Daoy (cell line): ENCODE data around the gene WNK2. TPM values are rescaled to one million over a fixed set of nuclear protein-coding genes. Genes with fewer than 3 reads are reported as not detected.
A peak's percentile ranks its signal among the peaks of the same experiment; 100 is the strongest.
"Not testable (repeated sequence)": the region's sequence is repeated elsewhere in the genome, so short reads cannot be mapped to it uniquely, and the experiment has no call there.

Experiments
- DNase-seq: peaks from one replicate; pipeline ENCODE4 v3.0.0-alpha.2; 2015; ENCODE audit warnings: low read depth
- total RNA-seq: library from RNA; depleted of rRNA; stranded (reverse); fragments of >200 nt; shearing (Covaris generic); gene quantifications from 2 replicates; pipeline ENCODE4 v1.2.3, GENCODE V29; 2014; rRNA removed

Gene WNK2
- 1.4 and 2.8 TPM in 2 replicates for total RNA-seq

DNA sequence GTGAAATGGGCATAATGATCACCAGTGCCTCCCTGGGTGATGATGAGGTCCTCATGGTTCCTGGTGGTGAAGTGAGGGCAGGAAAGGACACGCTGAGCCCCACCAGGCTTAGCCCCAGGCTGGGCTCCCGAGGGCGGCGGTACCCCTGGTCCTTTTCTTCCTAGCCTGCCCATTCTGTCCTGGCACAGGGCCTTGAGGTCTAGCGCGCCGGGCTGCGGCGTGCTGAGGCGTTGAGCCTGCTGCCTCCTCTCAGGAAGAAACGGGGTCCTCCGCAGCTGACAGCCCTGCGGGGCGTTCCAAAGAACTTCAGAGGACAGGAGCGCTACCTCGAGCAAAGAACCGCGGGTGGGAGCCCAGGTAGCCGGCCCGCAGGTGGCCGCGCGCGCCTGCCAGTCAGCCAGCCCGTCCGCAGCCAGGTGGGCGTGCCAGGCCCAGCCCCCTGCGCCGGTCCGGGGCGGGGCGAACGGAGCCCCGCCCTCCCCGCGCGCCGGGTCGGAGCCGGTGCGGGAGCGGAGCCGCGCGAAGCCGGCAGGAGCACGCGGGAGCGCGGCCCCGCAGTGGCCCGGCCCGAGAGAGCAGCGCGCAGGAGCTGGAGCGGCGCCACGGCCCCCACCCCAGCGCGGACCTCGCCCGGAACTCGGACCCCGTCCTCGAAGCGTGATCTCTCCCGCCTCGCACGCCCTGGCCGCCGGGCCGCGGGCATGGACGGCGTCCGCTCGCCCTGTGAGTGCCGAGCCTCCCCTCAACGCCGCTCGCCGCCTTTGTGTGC is at the start of gene WNK2:
Gene WNK2 (plus strand): TSS at position 477 of the 769 bp plus-strand sequence. CDS start 791 bp downstream, outside the sequence.
- DNase-seq = peak; percentile 55

DNA sequence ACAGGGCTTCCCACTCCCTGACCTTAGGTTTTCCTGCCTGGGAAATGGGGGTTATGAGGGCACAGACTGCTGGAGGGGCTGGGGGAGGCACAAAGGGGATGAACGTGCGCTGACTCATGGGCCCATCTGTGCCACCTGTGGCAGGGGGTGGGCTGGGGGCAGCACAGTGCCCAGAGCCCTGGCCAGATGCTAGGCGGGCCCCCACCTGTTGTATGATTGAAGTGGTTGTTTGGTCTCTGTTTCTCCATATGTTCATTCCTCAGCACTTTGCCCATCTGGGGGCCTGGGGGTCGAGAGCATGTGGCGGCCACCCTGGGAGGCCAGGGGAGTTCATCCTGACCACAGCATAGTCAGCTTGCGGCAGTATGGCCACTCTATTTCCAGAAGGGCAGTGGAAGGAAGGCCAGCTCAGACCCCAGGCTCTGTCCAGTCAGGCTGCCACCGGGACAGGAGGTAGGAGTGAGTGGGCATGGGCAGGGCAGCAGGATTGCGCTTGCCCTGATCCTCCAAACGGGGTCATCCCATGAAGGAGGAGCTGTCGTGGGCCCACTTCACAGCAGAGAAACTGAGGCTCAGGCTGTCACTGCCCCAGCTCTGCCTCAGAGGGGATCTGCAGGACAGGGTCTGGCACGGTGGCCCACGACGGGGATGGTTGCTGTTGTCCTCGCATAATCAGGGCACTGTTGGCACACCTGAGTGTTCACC is 49.0 kb upstream of the WNK2 start:
- DNase-seq = peak; percentile 3

DNA sequence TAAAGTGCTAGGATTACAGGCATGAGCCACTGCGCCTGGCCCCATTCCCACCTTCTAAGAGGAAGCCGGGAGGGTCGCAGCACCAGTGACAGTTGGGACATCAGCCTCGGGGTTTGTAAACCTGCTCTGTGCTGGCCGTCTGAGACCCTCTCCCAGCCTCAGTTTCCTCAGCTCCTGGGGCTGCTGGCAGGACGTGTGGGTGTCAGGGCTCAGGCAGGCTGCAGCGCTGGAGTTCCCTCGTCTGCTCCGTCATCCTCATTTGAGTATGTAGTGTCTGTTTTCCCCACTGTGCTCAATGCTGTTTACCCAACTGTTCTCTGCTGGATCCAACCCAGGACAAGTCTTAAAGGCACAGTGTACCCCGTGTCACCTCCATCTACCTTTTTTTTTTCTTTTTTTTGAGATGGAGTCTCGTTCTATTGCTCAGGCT is 47.9 kb upstream of the WNK2 start:
- DNase-seq = no peak

DNA sequence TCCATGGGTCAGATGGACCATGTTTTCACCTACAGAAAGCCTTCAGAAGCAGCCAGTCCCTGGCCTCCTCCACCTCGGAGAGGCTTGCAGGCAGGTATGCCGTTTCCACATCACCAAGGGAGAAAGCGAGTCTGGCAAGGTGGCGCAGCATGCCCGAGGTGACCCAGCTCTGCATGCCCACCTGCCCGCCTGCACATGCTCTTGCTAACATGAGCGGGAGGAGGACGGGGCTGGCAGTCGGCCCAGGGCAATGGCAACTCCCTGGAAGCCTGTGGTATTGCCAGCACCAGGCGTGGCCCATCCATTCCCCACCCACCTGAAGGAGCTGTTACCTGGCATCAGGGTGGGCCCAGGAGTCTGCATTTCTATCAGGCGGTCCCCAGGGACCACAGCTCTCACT is 46.6 kb upstream of the WNK2 start:
- no peak for DNase-seq

DNA sequence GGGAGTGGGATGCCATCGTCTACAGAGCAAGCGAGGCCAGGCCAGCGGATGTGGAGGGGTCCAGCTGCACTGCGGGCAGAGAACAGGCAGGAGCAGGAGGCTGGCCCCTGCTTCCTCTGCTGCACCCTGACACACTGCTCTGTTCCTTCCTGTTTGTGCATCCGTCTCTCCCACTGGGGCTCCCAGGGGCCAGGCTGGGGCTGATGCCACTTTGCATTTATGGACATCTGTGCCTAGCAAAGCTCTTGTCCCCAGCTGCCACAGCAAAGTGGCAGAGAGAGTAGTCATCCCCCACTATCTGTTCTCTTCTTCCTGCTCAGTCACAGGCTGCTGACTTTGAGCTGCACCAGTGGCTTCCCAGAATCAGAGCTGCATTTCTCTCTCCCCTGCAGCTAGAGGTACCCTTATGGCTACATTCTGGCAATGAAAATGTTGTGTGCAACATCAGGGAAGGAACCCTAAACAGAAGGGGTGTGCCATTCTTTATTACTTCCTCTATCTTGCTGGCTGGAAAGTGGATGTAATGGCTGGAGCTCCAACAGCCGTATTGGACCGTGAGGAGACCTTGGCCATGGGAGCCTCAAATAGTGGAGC is 45.7 kb upstream of the WNK2 start:
- no peak for DNase-seq

DNA sequence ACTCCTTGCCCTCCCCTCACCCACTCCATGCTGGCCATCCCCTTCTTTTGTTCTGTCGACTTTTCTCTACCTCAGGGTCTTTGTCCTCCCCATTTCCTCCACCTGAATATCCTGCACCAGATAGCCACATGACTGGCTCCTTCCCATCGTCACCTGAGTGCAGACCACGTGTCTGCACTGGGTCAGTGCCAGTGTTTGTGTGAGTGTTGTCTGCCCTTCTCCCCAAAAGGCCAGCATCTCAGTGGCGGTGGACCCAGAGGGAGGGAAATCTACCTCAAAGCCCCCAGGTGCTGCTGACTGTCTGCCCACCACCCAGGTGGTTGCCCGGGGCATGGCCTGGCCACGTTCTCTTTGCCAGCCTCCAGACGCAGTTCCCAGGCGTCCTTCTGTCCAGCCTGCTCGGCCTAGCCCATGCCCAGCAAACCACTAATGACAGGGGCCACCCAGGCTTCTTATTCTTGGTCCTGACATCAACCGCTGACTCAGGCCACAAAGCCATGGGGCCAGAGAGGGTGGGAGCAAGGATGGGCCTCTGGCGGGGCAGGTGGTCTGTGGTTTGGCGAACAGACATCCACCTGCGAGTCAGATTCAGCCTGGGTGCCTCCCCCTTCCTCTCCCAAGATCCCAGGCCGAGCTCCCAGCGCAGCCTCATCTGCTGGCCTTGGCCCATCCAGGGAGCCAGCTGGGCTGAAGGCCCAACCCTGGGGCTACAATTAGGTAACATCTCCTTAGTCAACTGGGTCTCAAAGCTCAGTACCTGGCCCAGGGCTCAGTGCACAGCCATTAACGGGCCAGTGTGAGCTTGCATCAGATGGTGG is 44.4 kb upstream of the WNK2 start:
- no peak for DNase-seq

DNA sequence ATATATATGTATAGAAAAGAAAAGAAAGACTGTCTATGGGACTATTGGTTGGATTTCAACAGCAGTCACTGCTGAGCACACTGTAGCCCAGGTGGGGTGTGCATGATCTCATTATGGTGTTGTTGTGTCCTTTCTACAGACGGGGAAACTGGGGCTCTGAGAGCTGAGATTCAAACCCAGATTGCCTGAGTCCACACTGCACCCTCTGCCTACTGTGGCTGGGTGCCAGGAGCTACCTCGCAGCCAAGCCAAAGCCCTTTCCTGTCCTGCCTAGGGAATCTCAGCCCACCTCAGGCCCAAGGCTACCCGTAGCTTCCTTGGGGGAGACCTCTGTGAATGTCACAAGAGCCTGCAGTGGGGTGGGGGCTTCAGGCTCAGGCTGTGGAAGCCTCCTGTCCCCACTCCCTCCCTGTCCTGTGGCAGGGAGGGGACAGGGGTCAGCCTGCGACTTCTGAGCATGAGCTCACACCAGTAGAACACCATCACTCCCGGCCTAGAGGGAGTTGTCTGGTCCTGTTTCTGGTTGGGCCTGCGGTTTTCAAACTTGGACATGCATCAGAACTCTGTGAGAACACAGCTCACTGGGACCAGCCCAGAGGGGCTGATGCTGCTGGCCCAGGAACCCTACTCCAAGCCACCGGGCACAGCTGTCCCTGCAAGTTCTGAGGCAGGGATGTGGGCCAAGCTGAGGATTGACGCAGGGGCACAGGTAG is 42.0 kb upstream of the WNK2 start:
- no peak for DNase-seq

DNA sequence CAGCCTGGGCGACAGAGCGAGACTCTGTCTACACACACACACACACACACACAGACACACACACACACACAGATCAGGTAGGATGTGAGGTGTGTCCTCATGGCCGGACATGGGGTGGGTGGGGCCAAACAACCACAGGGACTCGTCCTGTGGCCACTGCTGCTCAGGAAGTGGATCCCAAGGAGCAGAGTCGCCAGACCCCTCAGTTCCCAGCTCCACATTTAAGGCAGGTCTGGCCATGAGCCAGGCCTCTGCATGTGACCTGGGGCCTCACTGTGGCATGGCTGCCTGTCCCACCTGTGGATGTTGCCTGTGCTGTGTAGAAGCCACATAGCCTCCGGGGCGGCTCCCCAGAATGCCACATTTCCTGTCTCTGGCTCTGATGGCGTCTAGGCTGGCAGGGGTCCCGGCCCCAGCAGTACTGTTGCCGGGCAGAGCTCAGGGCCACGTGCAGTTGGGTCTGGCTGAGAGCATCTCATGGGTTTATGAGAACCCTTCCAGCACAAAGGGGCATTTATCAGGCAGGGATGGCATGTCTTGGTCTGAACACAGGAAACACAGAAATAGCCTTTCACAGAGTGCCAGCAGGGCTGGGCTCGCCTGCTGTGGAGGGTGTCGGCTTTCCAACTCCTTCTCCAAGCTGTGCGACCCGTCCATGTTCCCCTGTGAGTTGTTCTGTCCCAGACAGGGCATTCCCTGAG is 40.0 kb upstream of the WNK2 start:
- DNase-seq = no peak

DNA sequence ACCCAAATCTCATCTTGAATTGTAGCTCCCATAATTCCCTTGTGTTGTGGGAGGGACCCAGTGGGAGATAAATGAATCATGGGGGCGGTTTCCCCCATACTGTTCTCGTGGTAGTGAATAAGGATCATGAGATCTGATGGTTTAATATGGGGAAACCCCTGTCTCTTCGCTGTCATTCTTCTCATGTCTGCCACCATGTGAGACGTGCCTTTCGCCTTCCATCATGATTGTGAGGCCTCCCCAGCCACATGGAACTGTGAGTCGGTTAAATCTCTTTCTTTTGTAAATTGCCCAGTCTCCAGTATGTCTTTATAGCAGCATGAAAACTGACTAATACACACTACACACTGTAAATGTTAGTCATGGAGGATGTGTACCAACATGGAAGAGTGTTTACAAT is 37.2 kb upstream of the WNK2 start:
- DNase-seq = not testable (repeated sequence)

DNA sequence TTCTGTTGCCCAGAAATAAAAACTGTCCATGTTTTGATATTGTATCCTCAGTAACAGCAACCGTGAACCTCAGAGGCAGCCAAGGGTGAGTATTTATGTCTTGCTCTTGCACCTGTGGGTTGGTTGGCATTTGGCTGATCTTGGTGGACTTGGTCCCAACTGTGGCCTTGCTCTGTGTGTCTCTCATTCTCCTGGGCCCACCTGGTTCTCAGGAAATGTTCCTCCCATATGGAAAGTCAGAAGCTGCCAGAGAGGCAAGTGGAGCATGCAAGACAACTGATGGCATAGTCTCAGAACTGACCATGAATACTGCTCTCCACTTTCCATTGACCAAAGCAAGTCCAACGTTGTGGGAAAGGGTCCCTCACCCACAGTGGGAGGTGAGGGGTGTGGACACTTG is 36.3 kb upstream of the WNK2 start:
- DNase-seq = no peak

DNA sequence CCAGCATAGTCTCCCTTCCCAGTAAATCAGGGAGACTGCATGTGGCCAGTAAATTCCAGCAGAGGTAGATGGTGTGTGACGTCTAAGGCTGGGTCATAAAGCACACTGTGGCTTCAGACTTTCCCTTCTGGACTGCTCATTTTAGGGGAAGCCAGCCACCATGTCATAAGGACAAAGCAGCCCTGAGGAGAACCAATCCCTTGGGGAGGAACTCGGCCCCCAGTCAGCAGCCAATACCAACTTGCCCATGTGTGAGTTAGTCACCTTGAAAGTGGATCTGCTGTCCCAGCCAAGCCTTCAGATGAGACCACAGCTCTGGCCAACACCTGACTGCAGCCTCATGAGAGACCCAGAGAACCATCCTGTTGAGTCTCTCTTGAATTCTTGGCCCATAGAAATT is 35.2 kb upstream of the WNK2 start:
- DNase-seq = no peak

DNA sequence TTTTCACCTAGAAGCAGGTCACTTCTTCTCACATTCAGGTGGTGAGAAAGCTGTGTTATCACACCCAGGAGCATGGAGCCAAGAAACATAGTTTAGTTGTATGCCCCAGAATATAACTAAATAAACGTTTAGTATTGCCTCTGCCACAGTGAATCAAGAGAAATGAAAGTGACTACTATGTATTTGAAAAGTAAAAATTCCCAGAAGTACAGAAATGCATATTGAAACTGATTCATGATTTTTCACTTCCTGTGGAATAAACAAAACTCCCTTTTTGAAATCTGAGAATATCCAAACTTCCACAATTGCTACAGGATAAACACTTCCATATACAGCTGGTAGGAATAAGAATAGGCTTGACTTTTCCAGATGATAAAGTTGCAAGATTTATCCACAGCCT is 34.6 kb upstream of the WNK2 start:
- DNase-seq = no peak

DNA sequence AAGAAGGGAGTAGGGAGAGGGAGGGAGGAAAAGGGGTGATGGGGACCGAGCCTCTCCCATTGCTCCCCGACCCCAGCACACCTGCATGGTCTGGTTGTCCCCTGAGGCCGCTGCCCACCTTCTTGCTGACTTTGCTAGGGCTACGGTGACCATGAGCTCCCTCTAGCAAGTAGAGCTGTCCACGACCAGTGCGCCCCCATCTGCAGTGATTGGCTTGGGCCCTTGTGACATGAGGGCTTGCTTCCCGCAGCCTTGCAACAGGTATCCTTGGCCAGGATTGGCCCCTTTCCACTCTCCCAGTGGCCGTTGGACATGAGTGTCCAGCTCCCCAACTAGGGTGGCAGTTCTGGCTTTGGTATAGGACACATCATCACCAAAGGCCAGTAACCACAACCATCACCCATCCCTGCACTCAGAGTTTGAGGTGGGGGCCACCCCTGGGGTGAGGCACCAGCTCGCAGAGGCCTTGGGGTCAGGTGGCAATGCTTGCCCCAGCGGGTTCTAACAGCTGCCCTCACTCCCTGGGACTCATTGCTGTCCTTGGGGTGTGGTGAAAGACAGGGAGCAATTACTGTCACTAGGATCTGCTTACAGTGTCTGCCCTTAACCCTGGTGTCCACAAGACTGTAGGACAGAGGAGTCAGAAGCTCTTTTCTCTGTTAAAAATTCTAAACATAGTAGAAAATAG is 32.7 kb upstream of the WNK2 start:
- no peak for DNase-seq

DNA sequence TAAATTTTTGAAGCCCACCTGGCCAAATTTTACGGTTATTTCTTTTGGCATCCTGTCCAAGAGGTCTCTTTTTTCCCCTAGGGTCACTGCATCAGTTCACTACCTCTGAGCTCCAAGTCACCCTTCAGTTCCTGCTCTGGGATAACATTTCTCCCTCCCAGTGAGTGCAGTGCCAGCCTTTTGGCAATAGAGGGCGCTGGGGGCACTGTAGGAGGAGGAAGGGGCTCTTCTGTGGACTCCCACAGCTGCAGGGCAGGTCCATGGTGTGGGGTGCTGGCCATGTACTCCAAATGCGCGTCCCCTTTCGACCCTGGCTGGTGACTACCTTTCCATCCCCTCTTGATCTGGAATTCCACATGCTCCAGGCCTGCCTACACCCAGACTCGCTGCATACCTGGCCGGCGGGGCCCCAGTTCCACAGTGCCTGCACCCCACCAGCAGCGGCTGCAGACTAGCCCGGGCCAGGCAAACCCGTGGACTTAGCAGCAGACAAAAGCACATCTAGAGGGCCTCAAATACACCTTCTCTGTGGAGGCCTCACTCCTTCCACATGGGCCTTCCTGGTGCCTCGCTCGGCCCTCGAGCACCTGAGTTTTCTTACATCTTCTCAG is 29.5 kb upstream of the WNK2 start:
- DNase-seq = peak; percentile 60

DNA sequence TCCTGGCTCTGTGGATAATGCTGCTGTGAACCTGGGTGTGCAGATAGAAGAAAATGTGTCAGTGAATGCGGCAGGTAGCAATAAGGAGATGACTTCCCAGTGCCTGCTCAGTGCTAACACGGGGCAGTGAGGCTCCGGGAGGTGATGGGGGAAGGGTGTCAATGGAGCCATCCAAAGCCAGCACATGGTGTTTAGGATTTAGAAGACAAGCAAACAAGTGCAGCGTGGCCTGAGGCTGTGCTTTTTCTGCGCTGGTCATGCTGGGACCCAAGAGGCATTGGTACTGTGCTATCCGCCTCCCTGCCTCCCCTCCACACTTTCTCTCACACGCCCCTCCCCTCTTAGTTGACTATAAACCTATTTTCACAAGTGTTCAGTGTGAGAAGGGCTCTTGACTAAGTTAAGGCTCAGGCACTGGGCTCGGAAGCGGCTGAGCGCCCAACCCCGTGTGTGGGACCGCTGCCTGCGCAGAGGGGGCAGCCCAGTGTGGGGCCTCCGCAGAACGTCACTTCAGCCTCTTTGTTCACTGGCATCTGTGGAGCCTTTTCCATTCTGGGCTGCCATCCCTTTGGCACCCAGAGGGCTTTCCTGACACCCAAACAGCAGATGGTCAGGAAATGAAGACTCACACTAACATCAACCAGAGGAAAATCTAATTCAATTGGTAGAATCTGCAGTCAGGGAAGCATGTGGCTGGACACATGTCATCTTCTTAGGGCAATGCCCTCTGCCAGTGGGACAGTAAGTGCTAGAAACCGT is 28.0 kb upstream of the WNK2 start:
- no peak for DNase-seq

DNA sequence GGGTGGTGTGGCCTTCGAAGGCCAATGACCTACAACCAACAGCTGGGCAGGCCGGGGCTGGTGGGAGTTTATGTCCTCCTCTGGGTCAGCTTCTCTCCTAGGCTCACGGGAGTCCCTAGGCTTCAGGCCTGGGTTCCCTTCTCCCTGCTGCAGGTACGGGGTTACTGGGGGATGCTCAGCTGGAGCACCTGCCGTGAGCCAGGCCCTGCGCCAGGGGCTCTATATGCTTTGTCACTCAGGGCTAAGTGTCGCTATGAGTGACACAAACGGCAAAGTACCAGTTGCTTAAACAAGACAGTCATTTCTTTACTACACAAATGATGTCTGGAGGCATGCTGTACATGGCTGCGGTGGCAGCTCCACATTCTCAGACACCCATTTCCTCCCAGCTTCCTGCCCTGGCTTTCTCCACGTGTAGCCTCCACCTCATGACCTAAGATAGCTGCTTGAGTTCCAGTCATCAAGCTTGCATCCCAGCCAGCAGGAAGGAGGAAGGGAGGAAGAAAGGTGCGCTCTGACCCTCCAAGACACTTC is 27.4 kb upstream of the WNK2 start:
- no peak for DNase-seq

DNA sequence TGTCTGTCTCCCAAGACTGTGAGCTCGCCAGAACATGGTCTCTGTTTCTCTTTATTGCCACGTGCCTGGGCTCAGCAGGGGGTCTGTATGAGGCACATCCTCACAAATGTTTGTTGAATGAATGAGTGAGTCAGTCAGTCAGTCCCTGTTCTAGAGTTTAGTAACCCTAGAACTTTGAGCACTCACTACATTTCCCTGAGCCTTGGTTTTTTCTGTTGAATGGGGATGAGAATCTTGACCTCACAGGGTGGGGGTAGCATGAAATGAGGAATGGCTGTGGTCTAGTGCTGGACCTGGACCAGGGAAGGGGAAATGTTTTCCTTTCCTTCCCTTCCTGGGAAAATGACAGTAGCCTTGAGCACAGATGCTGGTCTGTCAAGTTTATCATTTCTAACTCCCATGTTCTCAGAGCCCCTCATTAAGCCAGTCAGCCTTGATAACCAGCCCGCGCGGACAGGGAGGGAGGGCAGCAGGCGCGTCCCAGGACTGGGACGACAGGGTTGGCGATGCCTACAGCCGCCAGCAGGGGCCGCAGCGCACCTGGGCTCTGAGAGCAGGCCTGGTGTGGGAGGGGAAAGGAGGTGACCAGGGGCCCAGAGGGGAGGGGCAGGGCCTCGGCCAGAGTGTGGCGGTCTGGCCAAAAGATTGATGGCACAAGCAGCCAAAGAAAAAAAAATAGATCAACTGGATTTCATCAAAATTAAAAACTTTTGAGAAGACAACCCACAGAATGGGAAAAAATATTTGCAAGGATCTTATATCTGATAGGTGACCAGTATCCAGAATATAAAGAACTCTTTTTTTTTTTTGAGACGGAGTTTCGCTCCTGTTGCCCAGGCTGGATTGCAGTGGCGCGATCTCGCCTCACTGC is 24.1 kb upstream of the WNK2 start:
- peak; percentile 93 for DNase-seq
